HCT116 (cell line): ENCODE measurements around the gene BTBD2. TPM values are rescaled to one million over a fixed set of nuclear protein-coding genes. Genes with fewer than 3 reads are reported as not detected.
A peak's percentile ranks its signal among the peaks of the same experiment; 100 is the strongest.

ENCODE experiments used
- ATAC-seq: fragments of 200-7000 bp; cut with Tn5 transposase; 2 replicates; pipeline ENCODE4 v1.9.1; 2020; ENCODE audit warnings: mild to moderate bottlenecking, moderate library complexity
- BruUV-seq: library from RNA; stranded (reverse); fragments of 400-500 nt; replicated peaks from 2 replicates; lab custom pipeline; 2021; lab: Mats Ljungman, UMichigan
- CTCF ChIA-PET: fragments of 300-600 bp; sonication (Branson Sonifier 250); formaldehyde crosslinking; loops from one replicate; lab custom pipeline; 2021; ENCODE audit warnings: antibody characterized with exemption; lab: Charles Lee
- POLR2A ChIA-PET: fragments of 300-600, 350-600 bp; sonication (Branson Sonifier 250); formaldehyde crosslinking; loops from one replicate; lab custom pipeline; 2021; ENCODE audit warnings: antibody characterized with exemption; lab: Charles Lee
- RAD21 ChIA-PET, 2 experiments: fragments of 300-600 bp; sonication (Branson Sonifier 250); formaldehyde crosslinking; loops; one replicate each; lab custom pipeline; 2023; ENCODE audit warnings: low total read pairs in 2 of 2; ENCODE audit not compliant: uncharacterized antibody in 2 of 2, unreplicated experiment in 2 of 2, low non-redundant PET in 1 of 2; lab: Charles Lee
- DNase-seq: peaks from one replicate; pipeline ENCODE4 v3.0.0-alpha.2; 2010; ENCODE audit warnings: low read depth, low spot score
- H2AFZ ChIP-seq: fragments of 200-600 bp; shearing (Covaris generic), sonication (generic); 2 replicates; pipeline ENCODE4 v1.6.1; 2017; ENCODE audit warnings: low read depth, mixed run types, mixed read lengths, antibody characterized with exemption, low read length; ENCODE audit not compliant: poor library complexity, severe bottlenecking
- H3K27ac ChIP-seq: 2 replicates; pipeline ENCODE4 v1.5.1; 2012; ENCODE audit warnings: low read depth, low read length
- H3K27me3 ChIP-seq: fragments of 200-600 bp; sonication (generic); 2 replicates; pipeline ENCODE4 v1.6.1; 2016; ENCODE audit warnings: mixed run types, low read length, mixed read lengths; ENCODE audit not compliant: insufficient read depth
- H3K36me3 ChIP-seq, 2 experiments: fragments of 200-500 bp in 1 of 2; fragments of 200-600 bp in 1 of 2; sonication (Bioruptor generic) in 1 of 2; sonication (generic) in 1 of 2; 2 replicates each; pipeline versions ENCODE4 v1.5.1 to v1.6.1; 2014 to 2016; ENCODE audit warnings: low read length in 2 of 2, inconsistent platforms in 1 of 2, mixed read lengths in 1 of 2, mixed run types in 1 of 2; ENCODE audit not compliant: insufficient read depth in 2 of 2, control insufficient read depth in 1 of 2
- H3K4me1 ChIP-seq, 2 experiments: fragments of 200-600 bp in 1 of 2; sonication (generic) in 1 of 2; 2 replicates each; pipeline versions ENCODE4 v1.5.1 to v1.6.1; 2012 to 2017; ENCODE audit warnings: low read length in 2 of 2, inconsistent platforms in 1 of 2, mild to moderate bottlenecking in 1 of 2, mixed read lengths in 1 of 2, mixed run types in 1 of 2, moderate library complexity in 1 of 2; ENCODE audit not compliant: insufficient read depth in 2 of 2, control insufficient read depth in 1 of 2
- H3K4me2 ChIP-seq: fragments of 200-600 bp; sonication (generic); 2 replicates; pipeline ENCODE4 v1.6.1; 2017; ENCODE audit warnings: mixed run types, low read length, mixed read lengths
- H3K4me3 ChIP-seq, 2 experiments: fragments of 200-600 bp in 1 of 2; sonication (generic) in 1 of 2; replicated peaks in 1 of 2; 2 replicates each; pipeline ENCODE4 v1.5.1; 2011 to 2016; ENCODE audit warnings: low read length in 2 of 2, control low read depth in 1 of 2, low read depth in 1 of 2, mild to moderate bottlenecking in 1 of 2, mixed read lengths in 1 of 2, mixed run types in 1 of 2
- H3K79me2 ChIP-seq: fragments of 200-600 bp; sonication (generic); 2 replicates; pipeline ENCODE4 v1.6.1; 2017; ENCODE audit warnings: mild to moderate bottlenecking, mixed run types, low read length, moderate library complexity, mixed read lengths; ENCODE audit not compliant: insufficient read depth
- H3K9ac ChIP-seq: fragments of 200-600 bp; sonication (generic); 2 replicates; pipeline ENCODE4 v1.6.1; 2016; ENCODE audit warnings: low read length, mixed read lengths
- H3K9me2 ChIP-seq: fragments of 200-600 bp; sonication (generic), shearing (Covaris generic); 2 replicates; pipeline ENCODE4 v1.6.1; 2017; ENCODE audit warnings: mixed run types, mild to moderate bottlenecking, moderate library complexity; ENCODE audit not compliant: insufficient read depth
- H3K9me3 ChIP-seq, 2 experiments: fragments of 200-500 bp in 1 of 2; fragments of 200-600 bp in 1 of 2; sonication (Bioruptor generic) in 1 of 2; sonication (generic) in 1 of 2; 2 replicates each; pipeline ENCODE4 v1.6.1; 2014 to 2017; ENCODE audit warnings: low read length in 2 of 2, mixed read lengths in 2 of 2, inconsistent platforms in 1 of 2, low read depth in 1 of 2, mild to moderate bottlenecking in 1 of 2, mixed run types in 1 of 2, moderate library complexity in 1 of 2; ENCODE audit not compliant: control insufficient read depth in 1 of 2, insufficient read depth in 1 of 2
- H4K20me1 ChIP-seq: fragments of 200-600 bp; sonication (generic), shearing (Covaris generic); 2 replicates; pipeline ENCODE4 v1.6.1; 2017; ENCODE audit warnings: mixed run types, mild to moderate bottlenecking, moderate library complexity; ENCODE audit not compliant: insufficient read depth
- JUND ChIP-seq: IDR thresholded peaks from 2 replicates; pipeline ENCODE4 v1.6.1; 2012
- MAX ChIP-seq: IDR thresholded peaks from 2 replicates; pipeline ENCODE4 v1.6.1; 2012
- RAD21 ChIP-seq: IDR thresholded peaks from 2 replicates; pipeline ENCODE4 v1.6.1; 2012; ENCODE audit warnings: low read depth, mild to moderate bottlenecking
- REST ChIP-seq: IDR thresholded peaks from 2 replicates; pipeline ENCODE4 v1.6.1; 2012; ENCODE audit warnings: low read depth
- TCF7L2 ChIP-seq: IDR thresholded peaks from 2 replicates; pipeline ENCODE4 v1.7.0; 2011; ENCODE audit warnings: borderline replicate concordance, inconsistent platforms; ENCODE audit not compliant: insufficient read depth, insufficient read length; ENCODE audit errors: extremely low read depth
- YY1 ChIP-seq: IDR thresholded peaks from 2 replicates; pipeline ENCODE4 v1.6.1; 2011; ENCODE audit warnings: low read length, low read depth, moderate library complexity, mild to moderate bottlenecking; ENCODE audit not compliant: insufficient replicate concordance; ENCODE audit errors: extremely low read depth
- ZBTB33 ChIP-seq: IDR thresholded peaks from 2 replicates; pipeline ENCODE4 v1.6.1; 2011; ENCODE audit warnings: mild to moderate bottlenecking, low read length, moderate library complexity; ENCODE audit not compliant: insufficient replicate concordance; ENCODE audit errors: extremely low read depth
- ZFX ChIP-seq: fragments of 450-650 bp; IDR thresholded peaks from 2 replicates; pipeline ENCODE4 v1.6.1; 2017
- intact Hi-C: fragments of 100-400 bp; cut with micrococcal nuclease; formaldehyde crosslinking; loops from 2 replicates; pipeline ENCODE4 v1.10.0; 2022
- total RNA-seq: library from RNA; stranded (reverse); gene quantifications from one replicate; pipeline ENCODE4 v1.2.1, GENCODE V29; 2021; ENCODE audit not compliant: unreplicated experiment
- TF ChIP-seq, protein P1 (sequence below): IDR thresholded peaks from 2 replicates; pipeline ENCODE4 v1.6.1; 2012

BTBD2 gene
- total RNA-seq, 1 experiment from 2014 or later = 112 TPM

GRCh38 chr19:1943661-1944087, 71.8 kb downstream of the BTBD2 start:
- H3K4me2 ChIP-seq = peak overlapping the region; percentile 98; the same call in 1 of the 2 replicates
- no peak overlapping the region for H3K4me3 ChIP-seq
- no peak for ATAC-seq

More at GRCh38 chr19:1943661-1944087, 71.8 kb downstream of the BTBD2 start:
- intact Hi-C loops = no loop called here
- no peaks in the 10 kb centered on the region for H3K27me3 ChIP-seq
- ChIA-PET RAD21 (no interaction called here), POLR2A (no interaction called here), CTCF (no interaction called here)
- H3K79me2 ChIP-seq = peaks cover 70% of the 10 kb centered on the region
- no peak for DNase-seq
- H2AFZ ChIP-seq = no peak overlapping the region
- H3K9me3 ChIP-seq = no peaks in the 10 kb centered on the region
- no TSS peak for BruUV-seq
- H3K27ac ChIP-seq = peak overlapping the region; percentile 40; the same call in 1 of the 2 replicates
- no peaks in the 10 kb centered on the region for H3K9me2 ChIP-seq
- H4K20me1 ChIP-seq = no peaks in the 10 kb centered on the region
- TF ChIP-seq ZFX (no peak), TCF7L2 (no peak), JUND (no peak), ZBTB33 (no peak), YY1 (no peak), MAX (no peak), REST (no peak), RAD21 (no peak)
- TF ChIP-seq, protein P1, sequence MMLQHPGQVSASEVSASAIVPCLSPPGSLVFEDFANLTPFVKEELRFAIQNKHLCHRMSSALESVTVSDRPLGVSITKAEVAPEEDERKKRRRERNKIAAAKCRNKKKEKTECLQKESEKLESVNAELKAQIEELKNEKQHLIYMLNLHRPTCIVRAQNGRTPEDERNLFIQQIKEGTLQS = no peak
- no peaks in the 10 kb centered on the region for H3K36me3 ChIP-seq
- no peak overlapping the region for H3K9ac ChIP-seq
- H3K4me1 ChIP-seq = peaks cover 21 to 63% of the 10 kb centered on the region in 2 experiments
